ENCODE data around the gene ALDH6A1.

The ALDH6A1 gene

DNA sequence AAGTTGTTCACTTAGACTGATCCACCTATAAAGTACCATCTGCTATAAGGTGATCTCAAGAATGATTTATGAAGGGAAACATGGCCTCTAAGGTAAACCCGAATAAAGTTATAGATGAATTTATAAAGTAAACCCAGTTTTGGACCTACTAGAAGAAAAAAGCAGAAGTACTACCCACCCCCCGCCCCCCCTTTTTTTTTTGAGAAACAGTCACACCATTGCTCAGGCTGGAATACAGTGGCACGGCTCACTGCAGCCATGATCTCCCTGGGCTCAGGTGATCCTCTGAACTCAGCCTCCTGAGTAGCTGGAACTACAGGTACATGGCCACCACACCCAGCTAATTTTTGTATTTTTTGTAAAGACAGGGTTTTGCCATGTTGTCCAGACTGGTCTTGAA is 69.1 kb downstream of the ALDH6A1 start:
- Mint-ChIP-seq H3K27me3 (ENCODE audit: low read depth) (no peaks in the 10 kb centered on the region), H3K9me3 (no peaks in the 10 kb centered on the region), H3K36me3 (ENCODE audit: low read depth) (peaks cover 7% of the 10 kb centered on the region), H3K4me1 (peaks cover 7% of the 10 kb centered on the region), H3K27ac (peak overlapping the region in 1 of 3 experiments; percentile 30), H3K4me3 (no peak overlapping the region)
- no peak for TF ChIP-seq CTCF (IDR thresholded peaks at IDR 0.05; ENCODE audit: unreplicated experiment in 3 of 3)

GRCh38 chr14:74014299-74014698 is 70.0 kb downstream of the ALDH6A1 start:
- Mint-ChIP-seq H3K36me3 (ENCODE audit: low read depth) (peaks cover 11% of the 10 kb centered on the region), H3K4me1 (peaks cover 7% of the 10 kb centered on the region)
- TF ChIP-seq CTCF (IDR thresholded peaks at IDR 0.05; ENCODE audit: unreplicated experiment in 3 of 3) = no peak

GRCh38 chr14:74008843-74009499 is 75.3 kb downstream of the ALDH6A1 start:
- no peaks in the 10 kb centered on the region for H3K9me3 Mint-ChIP-seq
- H3K4me1 Mint-ChIP-seq = no peaks in the 10 kb centered on the region
- no peak for TF ChIP-seq CTCF (IDR thresholded peaks at IDR 0.05; ENCODE audit: unreplicated experiment in 3 of 3)
- H3K27ac Mint-ChIP-seq = no peak overlapping the region
- H3K27me3 Mint-ChIP-seq (ENCODE audit: low read depth) = no peaks in the 10 kb centered on the region
- peaks cover 27% of the 10 kb centered on the region for H3K36me3 Mint-ChIP-seq (ENCODE audit: low read depth)
- no peak overlapping the region for H3K4me3 Mint-ChIP-seq

More at GRCh38 chr14:74014299-74014698, 70.0 kb downstream of the ALDH6A1 start:
- Mint-ChIP-seq H3K27me3 (ENCODE audit: low read depth) (no peaks in the 10 kb centered on the region), H3K4me3 (no peak overlapping the region), H3K27ac (peak overlapping the region in 2 of 3 experiments; percentile 31 to 64), H3K9me3 (no peaks in the 10 kb centered on the region)
